Gastroesophageal sphincter (tissue), 4 donors: Measurements from ENCODE around the gene MVB12B. TPM values are rescaled to one million over a fixed set of nuclear protein-coding genes. Genes with fewer than 3 reads are reported as not detected.

ENCODE experiments used
- ATAC-seq: fragments of 150-250 bp; one replicate; pipeline ENCODE4 v1.9.1; 2016; ENCODE audit warnings: mild to moderate bottlenecking, moderate library complexity
- H3K27ac ChIP-seq, 4 donors: fragments of 200-600 bp; sonication (generic) in 3 of 4; 1 replicate in 3 of 4; 2 replicates in 1 of 4; pipeline ENCODE4 v1.5.1; 2016 to 2019
- H3K27me3 ChIP-seq: fragments of 200-600 bp; sonication (generic); one replicate; pipeline ENCODE4 v1.5.1; 2019
- H3K36me3 ChIP-seq, 2 donors: fragments of 200-600 bp; sonication (generic); one replicate each; pipeline ENCODE4 v1.5.1; 2019; ENCODE audit warnings: control low read depth in 1 of 2
- H3K4me1 ChIP-seq, 3 donors: fragments of 200-600 bp; sonication (generic); 1 replicate in 2 of 3; 2 replicates in 1 of 3; pipeline ENCODE4 v1.5.1; 2016 to 2019; ENCODE audit warnings: control low read depth in 2 of 3
- H3K4me3 ChIP-seq, 2 donors: fragments of 200-600 bp; sonication (generic); one replicate each; pipeline ENCODE4 v1.5.1; 2019; ENCODE audit warnings: mild to moderate bottlenecking in 1 of 2, moderate library complexity in 1 of 2
- H3K9me3 ChIP-seq, 3 donors: fragments of 200-600 bp; sonication (generic); one replicate each; pipeline ENCODE4 v1.5.1; 2017 to 2019; ENCODE audit warnings: control low read depth in 2 of 3
- CTCF ChIP-seq, 4 experiments: fragments of 200-600 bp in 2 of 4; fragments of 450-650 bp in 2 of 4; sonication (generic) in 1 of 4; IDR thresholded peaks; one replicate each; pipeline ENCODE4 v1.5.1; 2017 to 2019; ENCODE audit warnings: antibody characterized with exemption in 4 of 4, mild to moderate bottlenecking in 2 of 4, moderate library complexity in 2 of 4
- EP300 ChIP-seq: sonication (generic); formaldehyde crosslinking; IDR thresholded peaks from one replicate; pipeline ENCODE4 v1.6.1; 2017; ENCODE audit warnings: antibody characterized with exemption, mild to moderate bottlenecking
- POLR2A ChIP-seq, 2 donors: fragments of 450-650 bp; IDR thresholded peaks; one replicate each; pipeline ENCODE4 v1.6.1; 2017; ENCODE audit warnings: antibody characterized with exemption in 2 of 2, mild to moderate bottlenecking in 2 of 2, moderate library complexity in 1 of 2
- POLR2AphosphoS5 ChIP-seq: sonication (generic); formaldehyde crosslinking; IDR thresholded peaks from one replicate; pipeline ENCODE4 v1.6.1; 2017; ENCODE audit warnings: antibody characterized with exemption
- WGBS, 2 donors: methylation state at CpG; one replicate each; pipeline ENCODE4 v1.1.5; 2018; ENCODE audit warnings: low coverage in 1 of 2; 5-methylcytosine and 5-hydroxymethylcytosine counted together
- total RNA-seq, 4 donors: library from RNA; depleted of rRNA; stranded (reverse); fragments of >200 nt; gene quantifications; one replicate each; pipeline ENCODE4 v1.1.0, GENCODE V29; 2016

Gene MVB12B
- total RNA-seq, 4 donors from 2014 or later, result 12.0 to 25.2 (median 15.9) TPM

- peaks cover 0 to 62% (median 0%) of the 10 kb centered on the region in 3 donors for H3K4me1 ChIP-seq
- peaks cover 0 to 54% of the 10 kb centered on the region in 2 donors for H3K36me3 ChIP-seq
- ATAC-seq, result no peak
- no peak overlapping the region for H3K4me3 ChIP-seq
- H3K9me3 ChIP-seq, result no peaks in the 10 kb centered on the region
- TF ChIP-seq CTCF (IDR thresholded peaks at IDR 0.05) (no peak), POLR2A (IDR thresholded peaks at IDR 0.05) (no peak), EP300 (no peak), POLR2AphosphoS5 (no peak)
- WGBS, 2 donors, result 67 to 74% methylated on average over 2 to 3 of the region's 4 CpGs
- no peaks in the 10 kb centered on the region for H3K27me3 ChIP-seq
- H3K27ac ChIP-seq, result no peak overlapping the region
These were observed 14.8 kb downstream of the MVB12B start for GRCh38 chr9:126341426-126341825.

- peaks cover 0 to 54% of the 10 kb centered on the region in 2 donors for H3K36me3 ChIP-seq
- no peaks in the 10 kb centered on the region for H3K27me3 ChIP-seq
- no peak for ATAC-seq
- 61 to 87% methylated on average over 4 of the region's 4 CpGs for WGBS, 2 donors
- TF ChIP-seq EP300 (no peak), POLR2AphosphoS5 (no peak), CTCF (IDR thresholded peaks at IDR 0.05) (no peak), POLR2A (IDR thresholded peaks at IDR 0.05) (no peak)
- H3K4me1 ChIP-seq, result peaks cover 0 to 57% (median 0%) of the 10 kb centered on the region in 3 donors
- H3K9me3 ChIP-seq, result no peaks in the 10 kb centered on the region
- no peak overlapping the region for H3K27ac ChIP-seq
- H3K4me3 ChIP-seq, result no peak overlapping the region
These were observed 15.3 kb downstream of the MVB12B start for GRCh38 chr9:126341902-126342301.

DNA sequence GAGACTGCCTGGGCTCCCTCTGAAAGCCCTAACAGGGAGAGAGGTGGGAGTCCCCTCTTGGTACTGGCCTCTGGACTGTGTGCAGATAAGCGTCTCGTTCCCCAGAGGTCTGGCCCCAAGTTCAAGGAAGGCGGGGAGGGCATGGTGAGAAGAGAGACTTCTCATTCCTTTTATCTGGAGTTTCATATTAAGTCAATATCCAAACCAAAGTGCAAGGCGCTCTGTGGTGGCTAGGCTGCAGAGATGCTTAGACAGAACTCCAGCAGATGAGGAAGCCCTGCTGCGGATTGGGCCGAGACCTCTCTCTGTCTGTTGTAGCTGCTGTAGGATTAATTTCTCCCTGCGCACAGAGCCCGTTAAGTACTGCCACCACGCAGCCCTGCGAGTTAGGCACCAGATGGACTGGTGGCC lies 16.0 kb downstream of the MVB12B start:
- H3K27me3 ChIP-seq, result no peaks in the 10 kb centered on the region
- H3K4me1 ChIP-seq, result peaks cover 0 to 53% (median 0%) of the 10 kb centered on the region in 3 donors
- 91% methylated on average over 9 of the region's 10 CpGs; no CpG with 5 or more reads in 1 of the 2 donors for WGBS, 2 donors
- TF ChIP-seq CTCF (IDR thresholded peaks at IDR 0.05) (no peak), POLR2A (IDR thresholded peaks at IDR 0.05) (no peak)
- H3K9me3 ChIP-seq, result no peaks in the 10 kb centered on the region
- peaks cover 0 to 54% of the 10 kb centered on the region in 2 donors for H3K36me3 ChIP-seq
- no peak overlapping the region for H3K4me3 ChIP-seq
- no peak for ATAC-seq
- no peak overlapping the region for H3K27ac ChIP-seq

- TF ChIP-seq POLR2AphosphoS5, result no peak
- no peak for ATAC-seq
- Histone ChIP-seq H3K27me3 (no peaks in the 10 kb centered on the region), H3K4me3 (no peak overlapping the region), H3K9me3 (no peaks in the 10 kb centered on the region), H3K4me1 (peaks cover 0 to 53% (median 0%) of the 10 kb centered on the region in 3 donors), H3K27ac (no peak overlapping the region), H3K36me3 (peaks cover 0 to 54% of the 10 kb centered on the region in 2 donors)
- 90 to 95% methylated on average over 2 to 3 of the region's 6 CpGs for WGBS, 2 donors
These were observed 16.7 kb downstream of the MVB12B start for GRCh38 chr9:126343271-126343700.

DNA sequence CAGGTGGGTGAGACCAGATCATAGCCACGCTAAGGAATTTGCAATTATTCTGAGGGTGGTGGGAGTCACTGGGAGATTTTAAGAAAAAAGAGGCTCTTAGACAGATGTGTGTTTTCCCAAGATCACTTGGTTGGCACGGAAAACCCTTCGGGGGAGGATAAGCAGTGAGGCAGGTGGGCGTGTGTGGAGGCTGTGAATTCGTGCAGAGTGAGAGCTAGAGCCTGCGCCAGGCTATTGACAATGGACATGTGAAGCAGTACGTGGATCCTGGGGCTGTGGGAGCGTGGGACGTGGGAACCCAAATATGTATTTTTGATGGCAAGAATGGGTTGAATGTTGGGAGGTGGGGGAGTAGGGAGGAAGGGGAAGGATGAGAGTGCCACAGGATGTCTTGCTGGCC lies 19.4 kb downstream of the MVB12B start:
- ATAC-seq, result no peak
- Histone ChIP-seq H3K36me3 (peaks cover 0 to 51% of the 10 kb centered on the region in 2 donors), H3K27me3 (no peaks in the 10 kb centered on the region), H3K4me3 (no peak overlapping the region), H3K9me3 (peaks cover 0 to 9% (median 0%) of the 10 kb centered on the region in 3 donors), H3K27ac (no peak overlapping the region), H3K4me1 (peaks cover 0 to 36% (median 0%) of the 10 kb centered on the region in 3 donors)
- 88 to 99% methylated on average over 8 to 9 of the region's 9 CpGs for WGBS, 2 donors
- TF ChIP-seq POLR2AphosphoS5 (no peak), POLR2A (IDR thresholded peaks at IDR 0.05) (no peak), CTCF (IDR thresholded peaks at IDR 0.05) (no peak), EP300 (no peak)
